Prostate gland (tissue), 2 donors: Measurements from ENCODE around the gene SRGAP1.

ENCODE experiments used
- CTCF ChIP-seq, 4 experiments: fragments of 200-600 bp in 2 of 4; fragments of 450-650 bp in 2 of 4; sonication (generic) in 2 of 4; IDR thresholded peaks; 1 replicate in 3 of 4; 2 replicates in 1 of 4; pipeline ENCODE4 v1.5.1; 2016 to 2019; ENCODE audit warnings: antibody characterized with exemption in 4 of 4, mild to moderate bottlenecking in 2 of 4, moderate library complexity in 2 of 4
- POLR2A ChIP-seq: fragments of 450-650 bp; IDR thresholded peaks from one replicate; pipeline ENCODE4 v1.6.1; 2016; ENCODE audit warnings: antibody characterized with exemption, mild to moderate bottlenecking
- POLR2AphosphoS5 ChIP-seq: sonication (generic); formaldehyde crosslinking; IDR thresholded peaks from one replicate; pipeline ENCODE4 v1.6.1; 2017; ENCODE audit warnings: antibody characterized with exemption

DNA sequence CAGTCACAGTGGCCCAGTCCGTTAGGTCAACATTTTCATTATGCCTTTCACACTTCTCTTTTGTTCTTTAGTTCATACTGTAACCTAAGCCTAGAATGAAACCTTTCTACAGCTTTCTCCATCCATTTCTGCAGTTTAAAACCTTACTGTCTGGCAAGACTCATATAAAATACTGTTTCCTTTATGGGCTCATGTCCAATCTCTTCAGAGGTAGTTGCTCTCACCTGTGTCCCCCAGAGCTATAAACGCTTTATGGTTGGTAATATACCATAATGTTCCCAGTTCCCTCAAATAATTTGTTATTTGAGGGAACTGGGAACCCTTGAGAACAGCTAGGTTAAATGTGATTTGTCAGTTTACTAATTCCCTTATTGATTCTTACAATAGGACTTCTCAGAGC, 83.0 kb downstream of the SRGAP1 start:
- TF ChIP-seq CTCF (IDR thresholded peaks at IDR 0.05) (no peak), POLR2A (no peak), POLR2AphosphoS5 (no peak)
